HG03469 (cell line): ENCODE measurements around the gene MAP3K12.
"Not testable (repeated sequence)": the region's sequence is repeated elsewhere in the genome, so short reads cannot be mapped to it uniquely, and the experiment has no call there.

Experiments
- ATAC-seq: cut with Tn5 transposase; IDR thresholded peaks from one replicate; pipeline ENCODE4 v1.9.1; 2021; ENCODE audit warnings: mild to moderate bottlenecking, moderate library complexity, moderate number of reproducible peaks; ENCODE audit not compliant: unreplicated experiment

MAP3K12 gene

DNA sequence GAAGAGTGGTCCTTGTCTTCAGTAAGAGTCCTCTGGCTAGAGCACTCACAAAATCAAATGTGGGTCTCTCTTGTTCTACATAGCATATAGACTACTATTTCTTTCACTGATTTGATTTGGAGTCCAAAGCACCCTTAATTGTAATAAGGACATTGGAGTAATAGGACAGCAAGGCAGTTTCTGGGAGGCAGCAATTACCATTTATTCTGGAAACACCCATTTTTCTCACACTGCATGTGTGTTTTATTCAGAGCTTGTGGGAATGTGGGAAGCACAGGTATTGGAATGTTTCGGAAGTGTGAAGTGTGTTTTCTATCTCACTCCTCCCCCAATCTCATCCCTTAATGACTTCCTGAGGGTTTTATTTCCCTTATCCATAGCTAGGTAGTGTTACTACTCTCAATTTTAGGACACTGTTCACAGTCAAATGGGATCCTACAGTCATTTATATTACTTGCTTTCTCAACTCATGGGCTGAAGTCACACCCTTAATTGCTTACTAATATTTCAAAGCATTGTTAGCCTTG lies 27.1 kb downstream of the MAP3K12 start:
- ATAC-seq, result no peak

DNA sequence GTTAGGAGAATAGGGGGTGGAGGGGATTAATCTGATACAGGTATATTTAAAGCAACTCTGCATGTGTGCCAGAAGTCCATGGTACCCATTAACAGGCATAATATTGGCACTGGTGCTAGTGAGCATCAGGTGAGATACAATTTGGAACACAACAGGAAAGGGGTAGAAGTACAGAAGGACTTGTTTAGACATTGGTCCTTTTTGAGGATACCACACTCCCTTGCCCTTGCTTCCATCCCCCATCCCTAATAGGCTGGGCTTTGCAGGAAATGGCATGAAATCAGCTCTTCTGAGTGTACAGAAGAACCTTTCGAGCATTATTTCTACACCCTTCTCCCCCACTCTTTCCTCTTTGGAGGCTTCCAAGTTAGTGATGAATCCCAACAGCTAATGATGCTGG lies 31.0 kb downstream of the MAP3K12 start:
- ATAC-seq, result no peak

DNA sequence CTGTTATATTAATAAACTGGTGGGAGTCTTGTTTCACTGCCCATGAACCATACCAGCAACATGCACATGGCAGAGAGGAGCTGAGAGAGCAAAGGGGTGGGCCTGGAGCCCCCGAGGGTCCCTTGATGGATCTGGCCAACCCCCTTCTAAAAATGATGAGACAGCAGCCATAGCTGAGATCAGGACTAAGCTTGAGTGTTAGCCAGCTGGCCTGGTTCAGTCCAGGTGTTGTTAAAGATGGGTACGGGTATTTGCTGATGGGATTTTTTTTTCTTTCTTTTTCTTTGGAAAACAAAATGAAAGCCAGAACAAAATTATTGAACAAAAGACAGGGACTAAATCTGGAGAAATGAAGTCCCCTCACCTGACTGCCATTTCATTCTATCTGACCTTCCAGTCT lies 31.4 kb downstream of the MAP3K12 start:
- no peak for ATAC-seq

DNA sequence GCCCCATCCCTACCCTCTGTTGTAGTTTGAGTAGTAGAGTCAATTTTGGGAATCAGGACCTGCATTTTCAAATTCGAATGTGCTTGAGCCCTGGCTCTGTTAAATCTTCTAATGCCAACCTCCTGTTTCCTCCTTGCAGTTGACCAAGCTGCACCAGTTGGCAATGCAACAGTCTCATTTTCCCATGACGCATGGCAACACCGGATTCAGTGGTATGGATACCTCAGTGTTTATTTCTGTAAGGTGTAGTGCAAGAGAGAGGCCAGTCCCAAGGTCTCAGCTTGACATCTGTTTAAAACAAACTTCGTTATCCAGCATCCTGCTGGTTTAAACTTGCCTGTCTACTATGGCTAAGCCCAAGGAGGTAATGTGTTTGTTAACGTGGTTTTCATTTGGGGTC lies 32.2 kb downstream of the MAP3K12 start:
- ATAC-seq, result no peak

GRCh38 chr12:53466640-53467039 lies 32.6 kb downstream of the MAP3K12 start:
- ATAC-seq, result no peak

DNA sequence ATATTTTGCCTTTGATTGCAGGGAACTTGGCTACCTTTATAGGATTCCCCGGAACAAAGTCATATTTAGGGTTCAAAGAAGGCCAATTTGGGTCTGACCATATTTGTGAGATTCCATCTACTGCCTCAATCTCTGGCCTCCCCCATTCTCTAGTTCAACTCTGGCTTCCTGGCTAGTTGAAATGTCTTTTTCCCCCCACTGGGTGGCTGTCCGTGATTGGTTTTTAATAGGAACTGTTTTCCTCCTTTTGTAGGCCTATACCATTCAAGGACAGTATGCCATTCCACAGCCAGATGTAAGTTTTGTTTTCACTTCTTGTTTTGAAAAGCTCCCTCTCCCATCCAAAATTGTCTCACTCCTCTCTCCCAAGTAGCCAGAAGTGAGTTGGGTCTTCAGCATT lies 33.6 kb downstream of the MAP3K12 start:
- ATAC-seq, result no peak

DNA sequence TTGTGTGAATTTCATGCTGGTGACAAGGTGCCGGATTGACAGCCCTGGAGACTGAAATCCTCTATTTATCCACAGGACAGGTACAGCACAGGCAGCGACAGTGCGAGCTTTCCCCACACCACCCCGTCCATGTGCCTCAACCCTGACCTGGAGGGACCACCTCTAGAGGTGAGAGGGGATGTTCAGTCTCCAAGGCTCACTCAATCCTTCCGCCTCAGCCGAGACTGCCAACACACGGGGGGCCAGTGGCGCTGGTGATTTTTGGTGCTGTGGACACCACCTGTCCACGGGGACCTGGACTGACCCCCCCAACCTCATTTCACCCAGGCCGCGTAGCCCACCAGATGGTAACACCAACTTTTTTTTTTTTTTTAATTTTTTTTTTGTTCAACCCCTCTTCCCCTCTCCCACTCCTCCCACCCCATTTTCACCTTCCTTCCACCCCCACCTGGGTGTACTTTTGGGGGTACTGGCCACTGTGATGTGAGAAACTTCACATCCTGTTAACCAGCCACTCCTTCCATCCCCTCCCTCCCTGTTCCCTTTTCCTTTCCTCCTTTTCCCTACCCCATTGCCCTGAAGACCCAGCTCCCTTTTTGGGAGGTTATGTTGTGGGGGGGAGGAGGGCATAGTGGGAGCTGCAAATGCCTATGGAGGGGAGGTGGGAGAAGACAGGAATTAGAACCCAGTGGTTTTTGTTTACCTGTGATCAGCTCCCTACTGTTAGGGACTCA lies 34.4 kb downstream of the MAP3K12 start:
- ATAC-seq, result no peak

GRCh38 chr12:53463802-53464560 lies 35.3 kb downstream of the MAP3K12 start:
- ATAC-seq, result no peak

DNA sequence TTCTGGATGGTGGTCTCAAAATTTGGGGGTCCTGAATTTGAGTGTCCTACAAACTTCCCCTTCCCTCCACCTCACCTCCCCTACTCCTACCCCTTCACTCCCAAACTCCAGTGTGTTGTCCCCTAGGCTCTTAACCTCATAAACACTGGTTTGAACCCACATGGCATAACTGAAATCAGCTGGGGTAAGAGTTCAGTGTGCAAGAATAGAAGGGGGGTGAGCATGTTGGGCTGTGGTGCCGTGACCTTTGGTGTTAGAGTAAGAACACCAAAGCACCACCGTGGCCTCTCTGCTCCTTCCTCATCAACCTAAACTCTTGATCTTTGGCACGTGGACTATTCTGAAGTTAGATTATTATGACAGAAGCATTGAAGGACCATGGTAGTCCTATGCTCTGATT lies 36.3 kb downstream of the MAP3K12 start:
- ATAC-seq, result no peak

DNA sequence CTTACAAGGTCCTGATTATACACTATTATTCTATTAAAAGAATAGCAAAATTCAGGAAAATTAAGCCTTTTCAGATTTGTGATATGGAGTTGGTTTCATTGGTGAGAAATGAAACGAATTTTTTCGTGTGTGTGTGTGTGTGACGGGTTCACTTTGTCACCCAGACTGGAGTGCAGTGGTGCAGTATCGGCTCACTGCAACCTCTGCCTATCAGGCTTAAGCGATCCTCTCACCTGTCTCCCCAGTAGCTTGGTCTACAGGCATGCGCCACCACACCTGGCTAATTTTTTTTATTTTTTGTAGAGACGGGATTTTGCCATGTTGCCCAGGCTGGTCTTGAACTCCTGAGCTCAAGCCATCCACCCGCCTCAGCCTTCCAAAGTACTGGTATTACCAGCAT lies 37.7 kb downstream of the MAP3K12 start:
- ATAC-seq, result no peak

- ATAC-seq, result no peak
Observed at GRCh38 chr12:53461059-53461458, 38.2 kb downstream of the MAP3K12 start.

- ATAC-seq, result no peak
Observed at GRCh38 chr12:53459097-53459496, 40.2 kb downstream of the MAP3K12 start.

DNA sequence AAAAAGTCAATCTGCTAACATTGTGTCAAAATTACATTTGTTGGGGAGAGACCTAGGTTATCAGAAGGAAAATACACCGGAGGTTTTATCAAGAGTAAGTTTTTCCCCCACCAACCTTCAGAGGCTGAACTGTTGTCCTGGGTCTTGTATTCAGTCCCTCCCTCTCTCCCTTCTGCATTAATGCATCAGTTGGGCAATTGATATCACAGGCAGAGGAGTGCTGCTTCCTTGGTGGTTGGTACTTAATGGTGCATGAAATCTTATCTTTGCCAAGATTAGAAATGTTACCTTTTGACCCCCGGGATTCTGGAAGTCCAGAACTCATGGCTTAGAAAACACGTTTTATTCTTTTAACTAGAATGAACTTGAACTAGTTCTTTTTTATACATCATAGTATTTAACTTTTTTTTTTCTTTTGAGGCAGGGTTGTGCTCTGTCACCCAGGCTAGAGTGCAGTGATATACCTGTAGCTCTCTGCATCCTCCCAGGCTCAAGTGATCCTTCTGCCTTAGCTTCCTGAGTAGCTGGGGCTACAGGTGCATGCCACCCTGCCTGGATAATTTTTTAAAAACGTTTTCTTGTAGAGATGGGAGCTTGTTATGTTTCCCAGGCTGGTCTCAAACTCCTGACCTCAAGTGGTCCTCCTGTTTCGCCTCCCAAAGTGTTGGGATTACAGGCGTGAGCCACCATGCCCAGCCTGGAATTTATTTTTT lies 42.4 kb downstream of the MAP3K12 start:
- no peak for ATAC-seq

GRCh38 chr12:53454707-53455106 lies 44.6 kb downstream of the MAP3K12 start:
- no peak for ATAC-seq

GRCh38 chr12:53453953-53454640 lies 45.2 kb downstream of the MAP3K12 start:
- no peak for ATAC-seq

DNA sequence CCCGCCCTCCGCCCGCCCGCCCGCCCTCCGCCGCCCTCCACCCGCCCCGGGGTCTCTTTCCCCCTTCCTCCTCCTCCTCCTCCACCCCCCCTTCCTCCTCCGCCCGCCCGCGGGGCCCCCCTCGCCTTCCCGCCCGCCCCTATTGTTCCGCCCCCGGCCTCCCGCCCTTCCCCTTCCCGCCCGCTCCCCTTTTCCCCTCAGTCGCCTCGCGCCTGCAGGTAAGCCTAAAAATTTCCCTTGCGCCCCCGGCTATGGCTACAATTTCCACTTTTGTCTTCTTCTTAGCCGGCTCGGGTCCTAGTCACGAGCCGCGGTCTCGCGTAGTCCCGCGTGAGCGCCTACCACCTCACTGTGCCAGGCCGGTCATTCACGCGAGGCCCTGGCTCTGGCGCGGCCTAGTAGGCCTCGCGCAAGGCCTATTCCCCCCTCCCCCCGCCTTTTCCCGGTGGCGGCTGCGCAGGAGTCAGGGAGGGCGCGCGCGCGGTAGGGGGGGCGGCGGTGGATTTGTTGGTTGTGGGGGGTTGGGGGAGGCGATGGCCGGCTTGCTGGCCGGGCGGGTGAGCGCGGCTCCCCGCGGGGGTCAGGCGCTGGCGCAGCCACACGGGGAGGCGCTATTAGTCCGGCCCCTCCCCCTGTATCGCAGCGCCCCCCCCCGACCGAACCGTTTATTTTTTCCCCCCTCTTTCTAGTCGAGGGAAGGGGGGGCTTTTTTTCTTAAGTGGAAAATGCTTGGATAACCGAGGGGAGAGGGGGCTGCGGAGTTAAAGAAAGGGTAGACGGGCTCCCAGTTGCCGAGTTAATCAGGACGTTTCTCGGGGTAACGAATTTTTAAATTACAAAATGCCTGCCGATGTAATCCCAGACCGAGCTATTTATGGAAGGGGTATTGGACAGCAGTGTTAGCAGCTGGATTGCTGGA lies 46.8 kb downstream of the MAP3K12 start:
- no peak for ATAC-seq

- ATAC-seq, result peak; percentile 89
Observed at GRCh38 chr12:53451661-53452158, 47.5 kb downstream of the MAP3K12 start, which contains the start of gene PCBP2. Gene PCBP2 (plus strand): TSS chr12:53452102. CDS start chr12:53454801, 2,699 bp downstream.

- no peak for ATAC-seq
Observed at GRCh38 chr12:53450936-53451335, 48.3 kb downstream of the MAP3K12 start.

DNA sequence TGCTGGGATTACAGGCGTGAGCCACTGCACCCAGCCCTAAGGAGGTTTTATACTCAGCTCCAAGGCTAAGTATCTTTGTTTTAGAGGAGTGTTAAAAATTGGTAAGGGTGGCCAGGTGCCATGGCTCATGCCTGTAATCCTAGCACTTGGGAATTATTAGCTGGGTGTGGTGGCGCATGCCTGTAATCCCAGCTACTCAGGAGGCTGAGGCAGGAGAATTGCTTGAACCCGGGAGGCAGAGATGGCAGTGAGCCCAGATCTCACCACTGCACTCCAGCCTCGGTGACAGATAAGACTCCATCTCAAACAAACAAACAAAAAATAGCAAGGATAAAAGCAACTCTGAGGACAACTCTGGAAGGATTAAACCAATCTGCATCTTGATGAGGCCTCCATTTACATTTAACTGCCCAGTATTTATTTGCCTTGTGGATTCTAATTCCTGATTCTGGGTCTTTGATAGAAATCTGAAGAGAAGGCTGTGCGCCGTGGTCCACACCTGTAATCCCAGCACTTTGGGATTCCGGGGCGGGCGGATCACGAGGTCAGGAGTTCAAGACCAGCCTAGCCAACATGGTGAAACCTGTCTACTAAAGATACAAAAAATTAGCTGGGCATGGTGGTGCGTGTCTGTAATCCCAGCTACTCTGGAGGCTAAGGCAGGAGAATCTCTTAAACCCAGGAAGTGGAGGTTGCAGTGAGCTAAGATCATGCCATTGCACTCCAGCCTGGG lies 54.5 kb downstream of the MAP3K12 start:
- ATAC-seq, result not testable (repeated sequence)
